MM.1S (cell line): ENCODE data around the gene IRAK4.

Experiments used
- DNase-seq: peaks from one replicate; pipeline ENCODE4 v3.0.0-alpha.2; 2015
- H2AFZ ChIP-seq: fragments of 300-600 bp; sonication (generic); 2 replicates; pipeline ENCODE4 v1.6.0; 2016; ENCODE audit warnings: antibody characterized with exemption, low read length
- H3F3A ChIP-seq: fragments of 300-600 bp; sonication (generic); 2 replicates; pipeline ENCODE4 v1.6.1; 2016; ENCODE audit warnings: mild to moderate bottlenecking, antibody characterized with exemption, low read length, moderate library complexity, mixed read lengths; ENCODE audit not compliant: insufficient read depth
- H3K27ac ChIP-seq: fragments of 300-600 bp; sonication (generic); 2 replicates; pipeline ENCODE4 v1.5.1; 2016; ENCODE audit warnings: mild to moderate bottlenecking, low read length
- H3K27me3 ChIP-seq: fragments of 300-600 bp; sonication (generic); replicated peaks from 2 replicates; pipeline ENCODE4 v1.6.0; 2016; ENCODE audit warnings: low read length; ENCODE audit not compliant: insufficient read depth
- H3K36me3 ChIP-seq: fragments of 300-600 bp; sonication (generic); replicated peaks from 2 replicates; pipeline ENCODE4 v1.6.1; 2016; ENCODE audit warnings: mild to moderate bottlenecking, low read length, mixed read lengths; ENCODE audit not compliant: insufficient read depth
- H3K4me1 ChIP-seq: fragments of 300-600 bp; sonication (generic); 2 replicates; pipeline ENCODE4 v1.6.1; 2016; ENCODE audit warnings: low read length, mixed read lengths
- H3K4me2 ChIP-seq: fragments of 300-600 bp; sonication (generic); 2 replicates; pipeline ENCODE4 v1.6.0; 2016; ENCODE audit warnings: low read depth, low read length
- H3K4me3 ChIP-seq: fragments of 300-600 bp; sonication (generic); 2 replicates; pipeline ENCODE4 v1.5.1; 2016; ENCODE audit warnings: low read length, mixed read lengths
- H3K79me2 ChIP-seq: fragments of 300-600 bp; sonication (generic); 2 replicates; pipeline ENCODE4 v1.6.1; 2016; ENCODE audit warnings: mixed run types, low read length, mixed read lengths
- H3K9ac ChIP-seq: fragments of 300-600 bp; sonication (generic); 2 replicates; pipeline ENCODE4 v1.6.1; 2016; ENCODE audit warnings: low read length, mixed read lengths
- H3K9me2 ChIP-seq: fragments of 300-600 bp; sonication (generic); replicated peaks from 2 replicates; pipeline ENCODE4 v1.6.1; 2016; ENCODE audit warnings: mild to moderate bottlenecking, low read length, mixed read lengths; ENCODE audit not compliant: insufficient read depth
- H3K9me3 ChIP-seq: fragments of 300-600 bp; sonication (generic); replicated peaks from 2 replicates; pipeline ENCODE4 v1.6.1; 2016; ENCODE audit warnings: mild to moderate bottlenecking, low read length, mixed read lengths; ENCODE audit not compliant: insufficient read depth
- H4K20me1 ChIP-seq: fragments of 300-600 bp; sonication (generic); 2 replicates; pipeline ENCODE4 v1.6.1; 2016; ENCODE audit warnings: mild to moderate bottlenecking, low read length, moderate library complexity, mixed read lengths; ENCODE audit not compliant: insufficient read depth
- CTCF ChIP-seq: fragments of 300-600 bp; sonication (generic); IDR thresholded peaks from 2 replicates; pipeline ENCODE4 v1.5.1; 2016; ENCODE audit warnings: antibody characterized with exemption, low read length, mixed read lengths
- EZH2 ChIP-seq: fragments of 300-600 bp; sonication (generic); optimal IDR thresholded peaks from 2 replicates; pipeline ENCODE3; 2017; ENCODE audit warnings: low read depth, mild to moderate bottlenecking, antibody characterized with exemption, low read length, mixed read lengths
- EZH2phosphoT487 ChIP-seq: fragments of 300-600 bp; sonication (generic); IDR thresholded peaks from 2 replicates; pipeline ENCODE4 v1.6.1; 2018; ENCODE audit warnings: antibody characterized with exemption, low read length

Gene IRAK4

GRCh38 chr12:43806737-43807072, 48.0 kb downstream of the IRAK4 start:
- Histone ChIP-seq H3K36me3 (0 out of 2 replicates have a peak, but pooled peaks cover 8% of the 10 kb centered on the region), H3K4me2 (peak overlapping the region; percentile 79), H4K20me1 (no peaks in the 10 kb centered on the region), H3K9me2 (no peaks in the 10 kb centered on the region), H3K27me3 (no peaks in the 10 kb centered on the region), H2AFZ (peak overlapping the region; percentile 67), H3K27ac (peak overlapping the region; percentile 84; the same call in 1 of the 2 replicates), H3K4me3 (peak overlapping the region; percentile 92), H3K79me2 (peaks cover 35% of the 10 kb centered on the region), H3K9me3 (no peaks in the 10 kb centered on the region), H3K9ac (peak overlapping the region; percentile 96), H3F3A (no peaks in the 10 kb centered on the region), H3K4me1 (peaks cover 10% of the 10 kb centered on the region; the same call in 1 of the 2 replicates)
- TF ChIP-seq EZH2phosphoT487 = no peak
- no peak for TF ChIP-seq EZH2
- TF ChIP-seq CTCF = no peak
- DNase-seq = no peak

- peaks cover 10% of the 10 kb centered on the region; the same call in 1 of the 2 replicates for H3K4me1 ChIP-seq
- H3F3A ChIP-seq = no peaks in the 10 kb centered on the region
- no peaks in the 10 kb centered on the region for H3K9me3 ChIP-seq
- TF ChIP-seq CTCF = no peak
- no peak for TF ChIP-seq EZH2phosphoT487
- TF ChIP-seq EZH2 = no peak
- DNase-seq = no peak
- no peaks in the 10 kb centered on the region for H3K9me2 ChIP-seq
- H4K20me1 ChIP-seq = no peaks in the 10 kb centered on the region
- 0 out of 2 replicates have a peak, but pooled peaks cover 8% of the 10 kb centered on the region for H3K36me3 ChIP-seq
- no peak overlapping the region for H3K9ac ChIP-seq
- no peak overlapping the region for H3K4me2 ChIP-seq
- no peak overlapping the region for H3K4me3 ChIP-seq
- 0 out of 2 replicates have a peak overlapping the region, but pooled peaks have one; percentile 67 for H2AFZ ChIP-seq
- H3K27ac ChIP-seq = no peak overlapping the region
- no peaks in the 10 kb centered on the region for H3K27me3 ChIP-seq
- H3K79me2 ChIP-seq = peaks cover 35% of the 10 kb centered on the region
Observed at GRCh38 chr12:43807386-43807785, 48.6 kb downstream of the IRAK4 start.

GRCh38 chr12:43812057-43812456, 53.3 kb downstream of the IRAK4 start:
- no peak for TF ChIP-seq CTCF
- no peaks in the 10 kb centered on the region for H4K20me1 ChIP-seq
- 0 out of 2 replicates have a peak, but pooled peaks cover 4% of the 10 kb centered on the region for H3K4me1 ChIP-seq
- no peaks in the 10 kb centered on the region for H3K36me3 ChIP-seq
- no peak overlapping the region for H3K27ac ChIP-seq
- H3K27me3 ChIP-seq = no peaks in the 10 kb centered on the region
- H3K4me3 ChIP-seq = no peak overlapping the region
- no peaks in the 10 kb centered on the region for H3F3A ChIP-seq
- DNase-seq = no peak
- H3K9ac ChIP-seq = no peak overlapping the region
- H3K79me2 ChIP-seq = no peaks in the 10 kb centered on the region
- H3K9me2 ChIP-seq = no peaks in the 10 kb centered on the region
- H3K4me2 ChIP-seq = no peak overlapping the region
- H3K9me3 ChIP-seq = no peaks in the 10 kb centered on the region
- no peak overlapping the region for H2AFZ ChIP-seq
